ENCODE measurements around the gene SYNE2.

DNA sequence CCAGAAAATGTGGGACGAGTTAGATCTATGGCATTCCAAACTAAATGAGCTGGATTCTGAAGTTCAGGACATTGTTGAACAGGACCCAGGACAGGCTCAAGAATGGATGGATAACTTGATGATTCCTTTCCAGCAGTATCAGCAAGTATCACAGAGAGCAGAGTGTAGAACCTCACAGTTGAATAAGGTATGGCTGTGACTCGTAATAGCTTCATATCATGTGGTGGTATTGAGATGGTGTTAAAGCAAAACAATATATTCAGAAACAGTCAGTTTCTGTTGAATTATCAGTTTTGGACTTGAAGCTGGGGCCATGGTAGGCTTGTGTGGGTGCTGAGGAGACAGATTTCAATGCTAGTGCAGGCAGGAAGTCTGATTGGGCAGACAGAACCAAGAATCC lies 227.6 kb downstream of the SYNE2 start:
- TF ChIP-seq, protein P1, sequence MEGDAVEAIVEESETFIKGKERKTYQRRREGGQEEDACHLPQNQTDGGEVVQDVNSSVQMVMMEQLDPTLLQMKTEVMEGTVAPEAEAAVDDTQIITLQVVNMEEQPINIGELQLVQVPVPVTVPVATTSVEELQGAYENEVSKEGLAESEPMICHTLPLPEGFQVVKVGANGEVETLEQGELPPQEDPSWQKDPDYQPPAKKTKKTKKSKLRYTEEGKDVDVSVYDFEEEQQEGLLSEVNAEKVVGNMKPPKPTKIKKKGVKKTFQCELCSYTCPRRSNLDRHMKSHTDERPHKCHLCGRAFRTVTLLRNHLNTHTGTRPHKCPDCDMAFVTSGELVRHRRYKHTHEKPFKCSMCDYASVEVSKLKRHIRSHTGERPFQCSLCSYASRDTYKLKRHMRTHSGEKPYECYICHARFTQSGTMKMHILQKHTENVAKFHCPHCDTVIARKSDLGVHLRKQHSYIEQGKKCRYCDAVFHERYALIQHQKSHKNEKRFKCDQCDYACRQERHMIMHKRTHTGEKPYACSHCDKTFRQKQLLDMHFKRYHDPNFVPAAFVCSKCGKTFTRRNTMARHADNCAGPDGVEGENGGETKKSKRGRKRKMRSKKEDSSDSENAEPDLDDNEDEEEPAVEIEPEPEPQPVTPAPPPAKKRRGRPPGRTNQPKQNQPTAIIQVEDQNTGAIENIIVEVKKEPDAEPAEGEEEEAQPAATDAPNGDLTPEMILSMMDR (IDR thresholded peaks at IDR 0.05), result no peak
- no peak for TF ChIP-seq POLR2A (IDR thresholded peaks at IDR 0.05)

Data from prostate gland (tissue), 2 donors.